Measurements from ENCODE around the gene CRY1. TPM values are rescaled to one million over a fixed set of nuclear protein-coding genes. Genes with fewer than 3 reads are reported as not detected.

Gene CRY1
- total RNA-seq, 1 experiment from 2014 or later: 19.4 TPM

GRCh38 chr12:107058190-107058589 lies 35.2 kb downstream of the CRY1 start:
- H3K27ac Mint-ChIP-seq (ENCODE audit: unreplicated experiment): no peak overlapping the region
- TF ChIP-seq, protein P1, sequence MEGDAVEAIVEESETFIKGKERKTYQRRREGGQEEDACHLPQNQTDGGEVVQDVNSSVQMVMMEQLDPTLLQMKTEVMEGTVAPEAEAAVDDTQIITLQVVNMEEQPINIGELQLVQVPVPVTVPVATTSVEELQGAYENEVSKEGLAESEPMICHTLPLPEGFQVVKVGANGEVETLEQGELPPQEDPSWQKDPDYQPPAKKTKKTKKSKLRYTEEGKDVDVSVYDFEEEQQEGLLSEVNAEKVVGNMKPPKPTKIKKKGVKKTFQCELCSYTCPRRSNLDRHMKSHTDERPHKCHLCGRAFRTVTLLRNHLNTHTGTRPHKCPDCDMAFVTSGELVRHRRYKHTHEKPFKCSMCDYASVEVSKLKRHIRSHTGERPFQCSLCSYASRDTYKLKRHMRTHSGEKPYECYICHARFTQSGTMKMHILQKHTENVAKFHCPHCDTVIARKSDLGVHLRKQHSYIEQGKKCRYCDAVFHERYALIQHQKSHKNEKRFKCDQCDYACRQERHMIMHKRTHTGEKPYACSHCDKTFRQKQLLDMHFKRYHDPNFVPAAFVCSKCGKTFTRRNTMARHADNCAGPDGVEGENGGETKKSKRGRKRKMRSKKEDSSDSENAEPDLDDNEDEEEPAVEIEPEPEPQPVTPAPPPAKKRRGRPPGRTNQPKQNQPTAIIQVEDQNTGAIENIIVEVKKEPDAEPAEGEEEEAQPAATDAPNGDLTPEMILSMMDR (IDR thresholded peaks at IDR 0.05; ENCODE audit: insufficient read depth in 1 of 2, low read depth in 1 of 2, low read length in 1 of 2, severe bottlenecking in 1 of 2, unreplicated experiment in 1 of 2): no peak
- no TSS peak for BruUV-seq (replicated peaks)
- no peaks in the 10 kb centered on the region for H3K9me3 ChIP-seq
- peaks cover 8% of the 10 kb centered on the region for H3K9me3 Mint-ChIP-seq (ENCODE audit: unreplicated experiment)
- no peak overlapping the region for H3K4me3 ChIP-seq (ENCODE audit: low read depth, low read length)
- H3K27me3 Mint-ChIP-seq (ENCODE audit: insufficient read depth, unreplicated experiment): no peaks in the 10 kb centered on the region
- POLR2A ChIA-PET: interaction anchor here (0.6 kb wide), 1 partner anchor 103 kb away, joined by 3 read pairs; no protein-coding TSS in a partner anchor
- H3K4me3 Mint-ChIP-seq (ENCODE audit: unreplicated experiment): no peak overlapping the region
- H3K4me1 Mint-ChIP-seq (ENCODE audit: low read depth, unreplicated experiment): peaks cover 16% of the 10 kb centered on the region
- intact Hi-C loops (cut with micrococcal nuclease; ENCODE audit: unreplicated experiment): no loop called here
- CTCF ChIA-PET: no interaction called here
- H3K27me3 ChIP-seq (replicated peaks; ENCODE audit: control insufficient read depth, insufficient read depth, low read length): no peaks in the 10 kb centered on the region
- H3K36me3 ChIP-seq (ENCODE audit: control insufficient read depth, insufficient read depth, low read length): no peaks in the 10 kb centered on the region
- no peaks in the 10 kb centered on the region for H3K4me1 ChIP-seq
- no peak for DNase-seq
- H3K36me3 Mint-ChIP-seq (ENCODE audit: insufficient read depth, unreplicated experiment): no peaks in the 10 kb centered on the region

- no peak overlapping the region for H3K27ac Mint-ChIP-seq (ENCODE audit: unreplicated experiment)
- POLR2A ChIA-PET: interaction anchor here (0.6 kb wide), 1 partner anchor 271 kb away, joined by 3 read pairs; no protein-coding TSS in a partner anchor
Observed at GRCh38 chr12:107057071-107057834, 36.1 kb downstream of the CRY1 start.

DNA sequence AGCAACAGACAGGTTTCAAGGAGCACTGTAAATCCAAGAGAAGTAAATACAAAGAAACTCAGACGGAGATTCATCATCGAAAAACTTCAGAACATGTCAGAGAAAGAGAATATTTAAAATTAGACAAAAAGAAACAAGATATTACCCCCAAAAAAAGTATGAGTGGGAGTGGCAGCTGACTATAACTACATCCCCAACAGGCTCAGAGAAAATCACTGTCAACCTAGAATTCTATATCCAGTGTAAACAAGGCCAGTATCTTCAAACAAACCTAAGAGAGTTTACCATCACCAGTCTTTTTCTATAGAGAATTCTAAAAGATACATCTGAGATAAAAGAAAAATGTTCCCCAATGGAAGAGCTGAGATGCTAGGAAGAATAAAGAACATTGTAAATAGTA lies 39.6 kb downstream of the CRY1 start:
- POLR2A ChIA-PET: no interaction called here
- no peaks in the 10 kb centered on the region for H3K27me3 ChIP-seq (replicated peaks; ENCODE audit: control insufficient read depth, insufficient read depth, low read length)

More at GRCh38 chr12:107057071-107057834, 36.1 kb downstream of the CRY1 start:
- no peaks in the 10 kb centered on the region for H3K27me3 ChIP-seq (replicated peaks; ENCODE audit: control insufficient read depth, insufficient read depth, low read length)
- Mint-ChIP-seq H3K36me3 (ENCODE audit: insufficient read depth, unreplicated experiment) (no peaks in the 10 kb centered on the region), H3K27me3 (ENCODE audit: insufficient read depth, unreplicated experiment) (no peaks in the 10 kb centered on the region), H3K4me3 (ENCODE audit: unreplicated experiment) (no peak overlapping the region), H3K9me3 (ENCODE audit: unreplicated experiment) (peaks cover 17% of the 10 kb centered on the region), H3K4me1 (ENCODE audit: low read depth, unreplicated experiment) (peaks cover 16% of the 10 kb centered on the region)
- CTCF ChIA-PET: no interaction called here
- no peak overlapping the region for H3K4me3 ChIP-seq (ENCODE audit: low read depth, low read length)
- no peaks in the 10 kb centered on the region for H3K9me3 ChIP-seq
- TF ChIP-seq, protein P1 (IDR thresholded peaks at IDR 0.05; ENCODE audit: insufficient read depth in 1 of 2, low read depth in 1 of 2, low read length in 1 of 2, severe bottlenecking in 1 of 2, unreplicated experiment in 1 of 2): no peak
- no TSS peak for BruUV-seq (replicated peaks)
- no peaks in the 10 kb centered on the region for H3K36me3 ChIP-seq (ENCODE audit: control insufficient read depth, insufficient read depth, low read length)
- H3K4me1 ChIP-seq: no peaks in the 10 kb centered on the region
- intact Hi-C loops (cut with micrococcal nuclease; ENCODE audit: unreplicated experiment): no loop called here
- DNase-seq: peak in 1 of 2 experiments; percentile 5

More for the DNA sequence above, 39.6 kb downstream of the CRY1 start:
- Histone ChIP-seq H3K9me3 (no peaks in the 10 kb centered on the region), H3K4me3 (ENCODE audit: low read depth, low read length) (no peak overlapping the region), H3K36me3 (ENCODE audit: control insufficient read depth, insufficient read depth, low read length) (no peaks in the 10 kb centered on the region), H3K4me1 (no peaks in the 10 kb centered on the region)
- TF ChIP-seq, protein P1 (IDR thresholded peaks at IDR 0.05; ENCODE audit: insufficient read depth in 1 of 2, low read depth in 1 of 2, low read length in 1 of 2, severe bottlenecking in 1 of 2, unreplicated experiment in 1 of 2): no peak
- no peaks in the 10 kb centered on the region for H3K27me3 Mint-ChIP-seq (ENCODE audit: insufficient read depth, unreplicated experiment)
- H3K36me3 Mint-ChIP-seq (ENCODE audit: insufficient read depth, unreplicated experiment): no peaks in the 10 kb centered on the region
- H3K27ac Mint-ChIP-seq (ENCODE audit: unreplicated experiment): no peak overlapping the region
- H3K4me1 Mint-ChIP-seq (ENCODE audit: low read depth, unreplicated experiment): peaks cover 16% of the 10 kb centered on the region
- peaks cover 35% of the 10 kb centered on the region for H3K9me3 Mint-ChIP-seq (ENCODE audit: unreplicated experiment)
- intact Hi-C loops (cut with micrococcal nuclease; ENCODE audit: unreplicated experiment): no loop called here
- BruUV-seq (replicated peaks): no TSS peak
- CTCF ChIA-PET: no interaction called here
- no peak for DNase-seq
- H3K4me3 Mint-ChIP-seq (ENCODE audit: unreplicated experiment): no peak overlapping the region
